K562 (cell line): Measurements from ENCODE around the gene MRPL44. TPM values are rescaled to one million over a fixed set of nuclear protein-coding genes. Genes with fewer than 3 reads are reported as not detected.

Experiments used
- FOS ChIP-seq: IDR thresholded peaks from 3 replicates; pipeline ENCODE4 v1.6.1; 2011; ENCODE audit not compliant: insufficient read length; ENCODE audit errors: extremely low read depth
- HIVEP1 ChIP-seq: fragments of 250-450 bp; sonication (Bioruptor Pico); IDR thresholded peaks from 2 replicates; pipeline ENCODE4 v1.4.0; 2020; ENCODE audit warnings: mild to moderate bottlenecking
- KHSRP ChIP-seq: fragments of 450-650 bp; IDR thresholded peaks from 2 replicates; pipeline ENCODE4 v1.6.1; 2017
- LEF1 ChIP-seq: fragments of 450-650 bp; IDR thresholded peaks from 2 replicates; pipeline ENCODE4 v1.6.1; 2016; ENCODE audit warnings: mild to moderate bottlenecking
- MCM5 ChIP-seq: fragments of 450-650 bp; IDR thresholded peaks from 2 replicates; pipeline ENCODE4 v1.6.1; 2016; ENCODE audit warnings: low read depth
- MCM7 ChIP-seq, 2 experiments: fragments of 450-650 bp; IDR thresholded peaks; 2 replicates each; pipeline ENCODE4 v1.6.1; 2016 to 2018
- NR0B1 ChIP-seq: fragments of 450-650 bp; IDR thresholded peaks from one replicate; pipeline ENCODE4 v1.6.1; 2018; ENCODE audit warnings: mild to moderate bottlenecking, moderate library complexity; ENCODE audit not compliant: partially characterized antibody
- RAD21 ChIP-seq, 2 experiments: fragments of 250-450 bp in 1 of 2; fragments of 450-650 bp in 1 of 2; sonication (Bioruptor Pico) in 1 of 2; formaldehyde crosslinking in 1 of 2; IDR thresholded peaks in 1 of 2; conservative IDR thresholded peaks in 1 of 2; 2 replicates each; pipeline versions ENCODE4 v1.4.0 to v1.8.0; 2020 to 2022; ENCODE audit warnings: mild to moderate bottlenecking in 2 of 2, moderate library complexity in 1 of 2
- SPI1 ChIP-seq: IDR thresholded peaks from 2 replicates; pipeline ENCODE4 v1.6.1; 2011; ENCODE audit warnings: low read depth, low read length, control low read depth, borderline replicate concordance
- SRSF1 ChIP-seq: fragments of 200-400 bp; formaldehyde crosslinking; IDR thresholded peaks from 2 replicates; pipeline ENCODE4 v1.6.1; 2017; ENCODE audit warnings: mild to moderate bottlenecking, low read depth, low read length, moderate library complexity
- SRSF9 ChIP-seq: fragments of 200-400 bp; formaldehyde crosslinking; IDR thresholded peaks from 2 replicates; pipeline ENCODE4 v1.6.1; 2017; ENCODE audit warnings: low read depth, low read length, borderline replicate concordance
- TARDBP ChIP-seq: fragments of 450-650 bp; IDR thresholded peaks from 2 replicates; pipeline ENCODE4 v1.6.1; 2016
- TFAM ChIP-seq: fragments of 250-450 bp; sonication (Bioruptor Pico); conservative IDR thresholded peaks from 2 replicates; pipeline ENCODE4 v1.5.0; 2021; ENCODE audit warnings: mild to moderate bottlenecking, moderate library complexity
- ZBTB11 ChIP-seq, 3 experiments: fragments of 200-800 bp in 1 of 3; fragments of 250-450 bp in 1 of 3; fragments of 450-650 bp in 1 of 3; sonication (Bioruptor Pico) in 1 of 3; sonication (Bioruptor generic) in 1 of 3; formaldehyde crosslinking in 1 of 3; IDR thresholded peaks; 2 replicates each; pipeline versions ENCODE4 v1.6.1 to v1.8.0; 2016 to 2022; ENCODE audit warnings: mild to moderate bottlenecking in 2 of 3, missing genetic modification characterization in 2 of 3, missing compliant biosample characterization in 1 of 3, moderate library complexity in 1 of 3
- ZKSCAN8 ChIP-seq: fragments of 200-800 bp; sonication (Bioruptor generic); IDR thresholded peaks from 2 replicates; pipeline ENCODE4 v1.6.1; 2016; ENCODE audit warnings: missing genetic modification characterization, missing compliant biosample characterization
- polyA plus RNA-seq, 8 experiments: library from polyadenylated mRNA; depleted of rRNA in 4 of 8; stranded (reverse) in 5 of 8; unstranded in 3 of 8; fragments of >200 nt; fragmentation: Nextera tagmentation in 2 of 8; fragmentation: Illumina TruSeq in 1 of 8; extraction: Ambion mirVana in 2 of 8; extraction: Trizol in 1 of 8; gene quantifications; 2 replicates each; pipeline versions ENCODE4 v1.2.1 to v1.2.3, GENCODE V29; 2011 to 2014; ENCODE audit warnings: inconsistent platforms in 1 of 8, missing spikeins in 1 of 8
- total RNA-seq, 7 experiments: library from RNA; depleted of rRNA in 6 of 7; stranded (reverse); fragments of >200 nt in 6 of 7; fragmentation: Illumina TruSeq in 2 of 7; extraction: Trizol in 2 of 7; gene quantifications; 2 replicates each; pipeline versions ENCODE4 v1.2.1 to v1.2.3, GENCODE V29; 2011 to 2021; ENCODE audit warnings: low replicate concordance in 1 of 7
- TF ChIP-seq, protein P1 (sequence below): sonication (generic); formaldehyde crosslinking; IDR thresholded peaks from 2 replicates; pipeline ENCODE4 v1.8.1; 2022; ENCODE audit warnings: missing genetic modification reagents
- TF ChIP-seq, protein P2 (sequence below): fragments of 450-650 bp; IDR thresholded peaks from 2 replicates; pipeline ENCODE4 v1.6.1; 2017; ENCODE audit warnings: mild to moderate bottlenecking, moderate library complexity
- TF ChIP-seq, protein P3 (sequence below), 2 experiments: IDR thresholded peaks in 1 of 2; conservative IDR thresholded peaks in 1 of 2; 2 replicates each; pipeline ENCODE4 v1.6.1; 2016; ENCODE audit warnings: low read depth in 2 of 2, mild to moderate bottlenecking in 1 of 2, missing compliant biosample characterization in 1 of 2, missing genetic modification characterization in 1 of 2, moderate library complexity in 1 of 2

MRPL44 gene
- total and polyA plus RNA-seq, 9 of the 15 experiments (the other 6 are each of a cell fraction or from before 2014, with no cell fraction given): 10.4 to 26.0 (median 20.2) TPM

- no peak for TF ChIP-seq SRSF9
- TF ChIP-seq, protein P1, sequence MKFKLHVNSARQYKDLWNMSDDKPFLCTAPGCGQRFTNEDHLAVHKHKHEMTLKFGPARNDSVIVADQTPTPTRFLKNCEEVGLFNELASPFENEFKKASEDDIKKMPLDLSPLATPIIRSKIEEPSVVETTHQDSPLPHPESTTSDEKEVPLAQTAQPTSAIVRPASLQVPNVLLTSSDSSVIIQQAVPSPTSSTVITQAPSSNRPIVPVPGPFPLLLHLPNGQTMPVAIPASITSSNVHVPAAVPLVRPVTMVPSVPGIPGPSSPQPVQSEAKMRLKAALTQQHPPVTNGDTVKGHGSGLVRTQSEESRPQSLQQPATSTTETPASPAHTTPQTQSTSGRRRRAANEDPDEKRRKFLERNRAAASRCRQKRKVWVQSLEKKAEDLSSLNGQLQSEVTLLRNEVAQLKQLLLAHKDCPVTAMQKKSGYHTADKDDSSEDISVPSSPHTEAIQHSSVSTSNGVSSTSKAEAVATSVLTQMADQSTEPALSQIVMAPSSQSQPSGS (CRISPR knock-in tag): no peak
- TF ChIP-seq MCM7 (IDR thresholded peaks at IDR 0.05): no peak
- peak; percentile 31; the same call in 1 of the 2 replicates for TF ChIP-seq LEF1
- TF ChIP-seq SPI1: no peak
- TF ChIP-seq HIVEP1 (CRISPR knock-in tag): no peak
- TF ChIP-seq TFAM: no peak
- TF ChIP-seq FOS: peak; percentile 5
- TF ChIP-seq SRSF1: no peak
- TF ChIP-seq RAD21 (CRISPR knock-in tag; conservative IDR thresholded peaks at IDR 0.05 in 1 of 2, IDR thresholded peaks at IDR 0.05 in 1 of 2): 0 out of 4 replicates have a peak, but pooled peaks of 1 of the 2 experiments have one; percentile 9
- TF ChIP-seq ZKSCAN8 (CRISPR knock-in tag): no peak
- TF ChIP-seq TARDBP: no peak
- TF ChIP-seq, protein P2, sequence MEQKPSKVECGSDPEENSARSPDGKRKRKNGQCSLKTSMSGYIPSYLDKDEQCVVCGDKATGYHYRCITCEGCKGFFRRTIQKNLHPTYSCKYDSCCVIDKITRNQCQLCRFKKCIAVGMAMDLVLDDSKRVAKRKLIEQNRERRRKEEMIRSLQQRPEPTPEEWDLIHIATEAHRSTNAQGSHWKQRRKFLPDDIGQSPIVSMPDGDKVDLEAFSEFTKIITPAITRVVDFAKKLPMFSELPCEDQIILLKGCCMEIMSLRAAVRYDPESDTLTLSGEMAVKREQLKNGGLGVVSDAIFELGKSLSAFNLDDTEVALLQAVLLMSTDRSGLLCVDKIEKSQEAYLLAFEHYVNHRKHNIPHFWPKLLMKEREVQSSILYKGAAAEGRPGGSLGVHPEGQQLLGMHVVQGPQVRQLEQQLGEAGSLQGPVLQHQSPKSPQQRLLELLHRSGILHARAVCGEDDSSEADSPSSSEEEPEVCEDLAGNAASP: no peak
- TF ChIP-seq ZBTB11 (CRISPR knock-in tag; IDR thresholded peaks at IDR 0.05): no peak
- TF ChIP-seq, protein P3, sequence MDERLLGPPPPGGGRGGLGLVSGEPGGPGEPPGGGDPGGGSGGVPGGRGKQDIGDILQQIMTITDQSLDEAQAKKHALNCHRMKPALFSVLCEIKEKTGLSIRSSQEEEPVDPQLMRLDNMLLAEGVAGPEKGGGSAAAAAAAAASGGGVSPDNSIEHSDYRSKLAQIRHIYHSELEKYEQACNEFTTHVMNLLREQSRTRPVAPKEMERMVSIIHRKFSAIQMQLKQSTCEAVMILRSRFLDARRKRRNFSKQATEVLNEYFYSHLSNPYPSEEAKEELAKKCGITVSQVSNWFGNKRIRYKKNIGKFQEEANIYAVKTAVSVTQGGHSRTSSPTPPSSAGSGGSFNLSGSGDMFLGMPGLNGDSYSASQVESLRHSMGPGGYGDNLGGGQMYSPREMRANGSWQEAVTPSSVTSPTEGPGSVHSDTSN (CRISPR knock-in tag; IDR thresholded peaks at IDR 0.05; ENCODE audit: low read depth): no peak
- TF ChIP-seq, protein P3 (tag; conservative IDR thresholded peaks at IDR 0.05; ENCODE audit: low read depth): 0 out of 2 replicates have a peak, but pooled peaks have one; percentile 11
- no peak for TF ChIP-seq KHSRP
- no peak for TF ChIP-seq NR0B1
- no peak for TF ChIP-seq MCM5
Measured at GRCh38 chr2:223995569-223995968, 38.3 kb downstream of the MRPL44 start (continued).
